CD14-positive monocyte (primary cell): ENCODE results near the gene FAM168A. TPM values are rescaled to one million over a fixed set of nuclear protein-coding genes. Genes with fewer than 3 reads are reported as not detected.
A peak's percentile ranks its signal among the peaks of the same experiment; 100 is the strongest.

Experiments used
- DNase-seq, 3 donors: peaks; one replicate each; pipeline ENCODE4 v3.0.0-alpha.2; 2011 to 2022
- H2AFZ ChIP-seq: 2 replicates; pipeline ENCODE4 v1.6.0; 2012; ENCODE audit warnings: mild to moderate bottlenecking, low read depth, low read length, inconsistent platforms; ENCODE audit not compliant: insufficient read depth, poor library complexity, severe bottlenecking
- H3K27ac ChIP-seq, 2 donors: 1 replicate in 1 of 2; 2 replicates in 1 of 2; pipeline ENCODE4 v1.5.1; 2012 to 2013; ENCODE audit warnings: low read length in 2 of 2, control low read depth in 1 of 2, inconsistent platforms in 1 of 2, low read depth in 1 of 2, mild to moderate bottlenecking in 1 of 2
- H3K27me3 ChIP-seq, 2 donors: one replicate each; pipeline versions ENCODE4 v1.6.0 to v1.6.1; 2011 to 2013; ENCODE audit warnings: low read length in 2 of 2; ENCODE audit not compliant: control insufficient read depth in 2 of 2, insufficient read depth in 2 of 2
- H3K36me3 ChIP-seq, 2 donors: replicated peaks in 1 of 2; 1 replicate in 1 of 2; 2 replicates in 1 of 2; pipeline versions ENCODE4 v1.5.1 to v1.6.1; 2012 to 2013; ENCODE audit warnings: low read length in 2 of 2, control low read depth in 1 of 2, inconsistent platforms in 1 of 2, mild to moderate bottlenecking in 1 of 2; ENCODE audit not compliant: insufficient read depth in 2 of 2, control insufficient read depth in 1 of 2
- H3K4me1 ChIP-seq, 2 donors: 1 replicate in 1 of 2; 2 replicates in 1 of 2; pipeline versions ENCODE4 v1.5.1 to v1.6.1; 2012 to 2013; ENCODE audit warnings: low read length in 2 of 2, control low read depth in 1 of 2, inconsistent platforms in 1 of 2, mild to moderate bottlenecking in 1 of 2, moderate library complexity in 1 of 2; ENCODE audit not compliant: insufficient read depth in 2 of 2, control insufficient read depth in 1 of 2
- H3K4me2 ChIP-seq: replicated peaks from 2 replicates; pipeline ENCODE3; 2012; ENCODE audit warnings: low read length, moderate library complexity, mild to moderate bottlenecking; ENCODE audit not compliant: poor library complexity, severe bottlenecking; ENCODE audit errors: extremely low read depth
- H3K4me3 ChIP-seq, 3 experiments: fragments of 200-600 bp in 1 of 3; sonication (generic) in 1 of 3; replicated peaks in 1 of 3; 1 replicate in 2 of 3; 2 replicates in 1 of 3; pipeline ENCODE4 v1.5.1; 2011 to 2013; ENCODE audit warnings: low read length in 3 of 3, mild to moderate bottlenecking in 3 of 3, control low read depth in 2 of 3, low read depth in 2 of 3, inconsistent platforms in 1 of 3, moderate library complexity in 1 of 3
- H3K79me2 ChIP-seq: 2 replicates; pipeline ENCODE4 v1.6.0; 2012; ENCODE audit warnings: mild to moderate bottlenecking, control low read depth, inconsistent platforms, low read length, moderate library complexity; ENCODE audit not compliant: insufficient read depth
- H3K9ac ChIP-seq: 2 replicates; pipeline ENCODE4 v1.6.0; 2017; ENCODE audit warnings: low read length, mild to moderate bottlenecking; ENCODE audit not compliant: insufficient read depth, poor library complexity, severe bottlenecking
- H3K9me3 ChIP-seq, 2 donors: replicated peaks in 1 of 2; 1 replicate in 1 of 2; 2 replicates in 1 of 2; pipeline versions ENCODE4 v1.5.1 to v1.6.1; 2012 to 2013; ENCODE audit warnings: low read length in 2 of 2, control low read depth in 1 of 2; ENCODE audit not compliant: control insufficient read depth in 1 of 2, insufficient read depth in 1 of 2
- H4K20me1 ChIP-seq: 2 replicates; pipeline ENCODE4 v1.6.0; 2012; ENCODE audit warnings: mild to moderate bottlenecking, low read length, control low read depth, moderate library complexity; ENCODE audit not compliant: insufficient read depth
- H3K27ac Mint-ChIP-seq, 7 donors: one replicate each; pipeline ENCODE4 v1.8.0; 2020; ENCODE audit warnings: mild to moderate bottlenecking in 7 of 7, mixed read lengths in 7 of 7, moderate library complexity in 6 of 7, inconsistent platforms in 2 of 7
- H3K27me3 Mint-ChIP-seq, 3 donors: one replicate each; pipeline ENCODE4 v1.8.0; 2021 to 2022; ENCODE audit warnings: low read depth in 3 of 3, mild to moderate bottlenecking in 3 of 3, mixed read lengths in 3 of 3, moderate library complexity in 3 of 3, inconsistent platforms in 1 of 3
- H3K36me3 Mint-ChIP-seq, 2 donors: one replicate each; pipeline ENCODE4 v1.8.0; 2020; ENCODE audit warnings: mixed read lengths in 2 of 2, inconsistent platforms in 1 of 2, mild to moderate bottlenecking in 1 of 2
- H3K4me1 Mint-ChIP-seq: one replicate; pipeline ENCODE4 v1.8.0; 2020; ENCODE audit warnings: mild to moderate bottlenecking, mixed read lengths
- H3K4me3 Mint-ChIP-seq, 2 donors: one replicate each; pipeline ENCODE4 v1.8.0; 2020; ENCODE audit warnings: mild to moderate bottlenecking in 2 of 2, mixed read lengths in 2 of 2, moderate library complexity in 1 of 2
- H3K9me3 Mint-ChIP-seq, 7 donors: one replicate each; pipeline ENCODE4 v1.8.0; 2020 to 2022; ENCODE audit warnings: mixed read lengths in 7 of 7, mild to moderate bottlenecking in 6 of 7, moderate library complexity in 6 of 7, inconsistent platforms in 2 of 7
- WGBS: methylation state at CpG from one replicate; pipeline ENCODE4 v1.1.5; 2013; ENCODE audit warnings: missing lambda C conversion rate; ENCODE audit not compliant: insufficient coverage; 5-methylcytosine and 5-hydroxymethylcytosine counted together
- intact Hi-C, 2 donors: fragments of 100-400 bp; cut with micrococcal nuclease; formaldehyde crosslinking; loops; one replicate each; pipeline versions ENCODE4 v1.15.0 to v1.15.1; 2023
- polyA plus RNA-seq, 3 donors: library from polyadenylated mRNA; depleted of rRNA in 1 of 3; unstranded in 2 of 3; stranded (reverse) in 1 of 3; fragments of 300-500 nt in 2 of 3; fragments of >200 nt in 1 of 3; fragmentation: Illumina TruSeq in 2 of 3; gene quantifications; 1 replicate in 2 of 3; 2 replicates in 1 of 3; pipeline ENCODE4 v1.2.3, GENCODE V29; 2012 to 2021
- TF ChIP-seq, protein P1 (sequence below): fragments of 200-600 bp; IDR thresholded peaks from one replicate; pipeline ENCODE4 v1.8.0; 2022; ENCODE audit warnings: antibody characterized with exemption, mild to moderate bottlenecking

FAM168A gene
- polyA plus RNA-seq, 3 donors = 1.4 to 13.3 (median 2.1) TPM

DNA sequence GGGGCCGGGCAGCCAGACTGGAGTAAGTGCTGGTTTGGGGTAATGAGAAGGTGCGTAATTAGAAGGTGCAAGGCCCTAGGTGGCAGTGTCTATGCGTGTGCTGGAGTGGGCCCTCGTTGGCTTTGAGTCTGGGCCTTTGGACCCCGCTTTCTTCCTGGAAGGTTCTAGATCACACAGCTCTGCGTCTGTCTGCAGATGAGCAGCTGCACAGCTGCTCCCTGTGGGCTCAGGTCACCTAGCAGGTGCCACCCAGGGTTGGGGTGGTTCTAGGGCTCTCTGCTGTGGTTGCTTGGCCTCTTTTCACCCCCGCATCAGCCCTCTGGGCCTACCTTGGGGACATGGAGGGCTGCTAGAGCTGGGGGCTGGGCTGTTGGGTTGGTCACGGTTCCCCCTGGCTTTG, 211.4 kb downstream of the FAM168A start:
- H3K4me1 Mint-ChIP-seq = peaks cover 94% of the 10 kb centered on the region
- DNase-seq = no peak
- Histone ChIP-seq H2AFZ (no peak overlapping the region), H3K27ac (peak overlapping the region; percentile 84 to 98), H3K27me3 (no peaks in the 10 kb centered on the region), H3K79me2 (peaks cover 99% of the 10 kb centered on the region), H4K20me1 (peaks cover 99% of the 10 kb centered on the region), H3K9me3 (no peaks in the 10 kb centered on the region), H3K4me1 (peaks cover 92 to 100% of the 10 kb centered on the region in 2 donors), H3K4me2 (peak overlapping the region; percentile 83), H3K4me3 (peak overlapping the region; percentile 3 to 72 (median 38)), H3K9ac (peak overlapping the region; percentile 70), H3K36me3 (peaks cover 29 to 31% of the 10 kb centered on the region in 2 donors)
- H3K36me3 Mint-ChIP-seq = peaks cover 57 to 75% of the 10 kb centered on the region in 2 donors
- peak overlapping the region; percentile 95 to 99 (median 98) for H3K27ac Mint-ChIP-seq
- 74% methylated on average over 6 of the region's 8 CpGs for WGBS
- H3K27me3 Mint-ChIP-seq = no peaks in the 10 kb centered on the region
- intact Hi-C loops = loop anchor here in 1 of 2 donors (5.0 kb wide), 1 partner anchor 79 kb away; the partner anchor contains the start of gene ARHGEF17
- no peaks in the 10 kb centered on the region for H3K9me3 Mint-ChIP-seq
- TF ChIP-seq, protein P1, sequence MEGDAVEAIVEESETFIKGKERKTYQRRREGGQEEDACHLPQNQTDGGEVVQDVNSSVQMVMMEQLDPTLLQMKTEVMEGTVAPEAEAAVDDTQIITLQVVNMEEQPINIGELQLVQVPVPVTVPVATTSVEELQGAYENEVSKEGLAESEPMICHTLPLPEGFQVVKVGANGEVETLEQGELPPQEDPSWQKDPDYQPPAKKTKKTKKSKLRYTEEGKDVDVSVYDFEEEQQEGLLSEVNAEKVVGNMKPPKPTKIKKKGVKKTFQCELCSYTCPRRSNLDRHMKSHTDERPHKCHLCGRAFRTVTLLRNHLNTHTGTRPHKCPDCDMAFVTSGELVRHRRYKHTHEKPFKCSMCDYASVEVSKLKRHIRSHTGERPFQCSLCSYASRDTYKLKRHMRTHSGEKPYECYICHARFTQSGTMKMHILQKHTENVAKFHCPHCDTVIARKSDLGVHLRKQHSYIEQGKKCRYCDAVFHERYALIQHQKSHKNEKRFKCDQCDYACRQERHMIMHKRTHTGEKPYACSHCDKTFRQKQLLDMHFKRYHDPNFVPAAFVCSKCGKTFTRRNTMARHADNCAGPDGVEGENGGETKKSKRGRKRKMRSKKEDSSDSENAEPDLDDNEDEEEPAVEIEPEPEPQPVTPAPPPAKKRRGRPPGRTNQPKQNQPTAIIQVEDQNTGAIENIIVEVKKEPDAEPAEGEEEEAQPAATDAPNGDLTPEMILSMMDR = no peak
- H3K4me3 Mint-ChIP-seq = peak overlapping the region; percentile 69 to 87

DNA sequence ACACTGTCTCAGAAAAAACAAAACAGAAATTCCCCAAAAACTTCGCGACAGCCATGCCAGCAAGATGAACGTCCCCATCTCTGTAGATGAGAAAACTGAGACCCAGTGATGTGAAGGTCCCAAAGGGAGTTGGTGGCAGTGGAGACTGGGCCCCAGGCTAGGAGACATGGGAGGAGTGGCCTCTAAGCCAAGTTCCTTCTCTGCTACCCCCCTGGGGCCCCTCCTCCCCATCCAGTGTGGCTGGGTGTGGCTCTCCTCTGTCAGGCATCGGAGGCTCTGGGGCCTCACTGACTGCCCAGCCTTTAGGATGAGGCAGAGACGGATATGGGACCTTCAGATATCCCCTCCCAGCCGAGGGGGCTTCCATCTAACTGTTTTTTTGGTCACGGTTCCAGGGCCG, 211.9 kb downstream of the FAM168A start:
- Histone ChIP-seq H3K27ac (peak overlapping the region; percentile 84 to 98), H3K27me3 (no peaks in the 10 kb centered on the region), H4K20me1 (peaks cover 99% of the 10 kb centered on the region), H2AFZ (no peak overlapping the region), H3K4me1 (peaks cover 98 to 100% of the 10 kb centered on the region in 2 donors), H3K36me3 (peaks cover 24 to 25% of the 10 kb centered on the region in 2 donors), H3K79me2 (peaks cover 99% of the 10 kb centered on the region), H3K4me2 (peak overlapping the region; percentile 83), H3K9me3 (no peaks in the 10 kb centered on the region), H3K9ac (peak overlapping the region; percentile 70), H3K4me3 (peak overlapping the region; percentile 3 to 72 (median 38))
- peak overlapping the region; percentile 69 to 87 for H3K4me3 Mint-ChIP-seq
- peak; percentile 68 to 83 (median 75) for DNase-seq
- H3K36me3 Mint-ChIP-seq = peaks cover 52 to 72% of the 10 kb centered on the region in 2 donors
- no peaks in the 10 kb centered on the region for H3K9me3 Mint-ChIP-seq
- no peaks in the 10 kb centered on the region for H3K27me3 Mint-ChIP-seq
- TF ChIP-seq, protein P1 = no peak
- peak overlapping the region; percentile 95 to 99 (median 98) for H3K27ac Mint-ChIP-seq
- 8% methylated on average over 5 of the region's 8 CpGs for WGBS
- intact Hi-C loops = loop anchor here in 1 of 2 donors (5.0 kb wide), 1 partner anchor 79 kb away; the partner anchor contains the start of gene ARHGEF17
- H3K4me1 Mint-ChIP-seq = peaks cover 95% of the 10 kb centered on the region
